Ectodermal cell (in vitro differentiated cells): ENCODE measurements around the gene E2F7. TPM values are rescaled to one million over a fixed set of nuclear protein-coding genes. Genes with fewer than 3 reads are reported as not detected.
A peak's percentile ranks its signal among the peaks of the same experiment; 100 is the strongest.

Experiments used
- H3K27ac ChIP-seq: 2 replicates; pipeline ENCODE4 v1.7.0; 2013; ENCODE audit warnings: mild to moderate bottlenecking, low read depth, low read length; ENCODE audit not compliant: insufficient read depth, poor library complexity, severe bottlenecking
- H3K27me3 ChIP-seq: 2 replicates; pipeline ENCODE4 v1.7.0; 2013; ENCODE audit warnings: mild to moderate bottlenecking, low read length; ENCODE audit not compliant: insufficient read depth, control insufficient read depth, poor library complexity, severe bottlenecking
- H3K36me3 ChIP-seq: one replicate; pipeline ENCODE4 v1.7.0; 2013; ENCODE audit warnings: low read length; ENCODE audit not compliant: control insufficient read depth, insufficient read depth
- H3K4me1 ChIP-seq: one replicate; pipeline ENCODE4 v1.7.0; 2013; ENCODE audit warnings: low read length; ENCODE audit not compliant: control insufficient read depth, insufficient read depth
- H3K4me3 ChIP-seq: 2 replicates; pipeline ENCODE4 v1.7.0; 2013; ENCODE audit warnings: low read depth, low read length, control low read depth; ENCODE audit not compliant: insufficient read depth
- H3K9me3 ChIP-seq: 2 replicates; pipeline ENCODE4 v1.7.0; 2013; ENCODE audit warnings: mild to moderate bottlenecking, low read length, moderate library complexity; ENCODE audit not compliant: control insufficient read depth
- WGBS, 2 experiments: methylation state at CpG; one replicate each; pipeline ENCODE4 v1.1.7; 2013; ENCODE audit warnings: missing lambda C conversion rate in 2 of 2; 5-methylcytosine and 5-hydroxymethylcytosine counted together
- polyA plus RNA-seq, 4 experiments: library from polyadenylated mRNA; stranded (reverse); fragments of 50-300 nt; gene quantifications; one replicate each; pipeline ENCODE4 v1.2.3, GENCODE V29; 2013

Gene E2F7, protein sequence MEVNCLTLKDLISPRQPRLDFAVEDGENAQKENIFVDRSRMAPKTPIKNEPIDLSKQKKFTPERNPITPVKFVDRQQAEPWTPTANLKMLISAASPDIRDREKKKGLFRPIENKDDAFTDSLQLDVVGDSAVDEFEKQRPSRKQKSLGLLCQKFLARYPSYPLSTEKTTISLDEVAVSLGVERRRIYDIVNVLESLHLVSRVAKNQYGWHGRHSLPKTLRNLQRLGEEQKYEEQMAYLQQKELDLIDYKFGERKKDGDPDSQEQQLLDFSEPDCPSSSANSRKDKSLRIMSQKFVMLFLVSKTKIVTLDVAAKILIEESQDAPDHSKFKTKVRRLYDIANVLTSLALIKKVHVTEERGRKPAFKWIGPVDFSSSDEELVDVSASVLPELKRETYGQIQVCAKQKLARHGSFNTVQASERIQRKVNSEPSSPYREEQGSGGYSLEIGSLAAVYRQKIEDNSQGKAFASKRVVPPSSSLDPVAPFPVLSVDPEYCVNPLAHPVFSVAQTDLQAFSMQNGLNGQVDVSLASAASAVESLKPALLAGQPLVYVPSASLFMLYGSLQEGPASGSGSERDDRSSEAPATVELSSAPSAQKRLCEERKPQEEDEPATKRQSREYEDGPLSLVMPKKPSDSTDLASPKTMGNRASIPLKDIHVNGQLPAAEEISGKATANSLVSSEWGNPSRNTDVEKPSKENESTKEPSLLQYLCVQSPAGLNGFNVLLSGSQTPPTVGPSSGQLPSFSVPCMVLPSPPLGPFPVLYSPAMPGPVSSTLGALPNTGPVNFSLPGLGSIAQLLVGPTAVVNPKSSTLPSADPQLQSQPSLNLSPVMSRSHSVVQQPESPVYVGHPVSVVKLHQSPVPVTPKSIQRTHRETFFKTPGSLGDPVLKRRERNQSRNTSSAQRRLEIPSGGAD
- polyA plus RNA-seq (2013, experiment 1 of 4) = 28.5 TPM
- polyA plus RNA-seq (2013, experiment 2 of 4) = 30.9 TPM
- 20.2 TPM for polyA plus RNA-seq (2013, experiment 3 of 4)
- 21.0 TPM for polyA plus RNA-seq (2013, experiment 4 of 4)

GRCh38 chr12:77065361-77066204, at the start of gene E2F7:
Gene E2F7 (minus strand): TSS chr12:77065569. CDS start chr12:77064635, 934 bp downstream.
- H3K4me1 ChIP-seq = peaks cover 24% of the 10 kb centered on the region
- H3K4me3 ChIP-seq = peak within 1 kb of the TSS; percentile 74
- no peaks in the 10 kb centered on the region for H3K27me3 ChIP-seq
- H3K27ac ChIP-seq = peak within 1 kb of the TSS; percentile 76
- peaks cover 5% of the 10 kb centered on the region for H3K36me3 ChIP-seq
- 0% methylated on average over 87 of the region's 87 CpGs for WGBS, 2 experiments
- H3K9me3 ChIP-seq = no peaks in the 10 kb centered on the region

- no peak overlapping the region for H3K27ac ChIP-seq
- H3K27me3 ChIP-seq = no peaks in the 10 kb centered on the region
- no peaks in the 10 kb centered on the region for H3K9me3 ChIP-seq
- no peaks in the 10 kb centered on the region for H3K36me3 ChIP-seq
- H3K4me3 ChIP-seq = no peak overlapping the region
- no peaks in the 10 kb centered on the region for H3K4me1 ChIP-seq
- 71 to 80% methylated on average over 3 to 4 of the region's 4 CpGs for WGBS, 2 experiments
Measured at GRCh38 chr12:77113971-77114370, 48.6 kb upstream of the E2F7 start.

- no peaks in the 10 kb centered on the region for H3K27me3 ChIP-seq
- no peaks in the 10 kb centered on the region for H3K9me3 ChIP-seq
- no peak overlapping the region for H3K4me3 ChIP-seq
- H3K4me1 ChIP-seq = no peaks in the 10 kb centered on the region
- H3K36me3 ChIP-seq = no peaks in the 10 kb centered on the region
- WGBS, 2 experiments = 100% methylated on average over 1 of the region's 1 CpG
- no peak overlapping the region for H3K27ac ChIP-seq
Measured at GRCh38 chr12:77108707-77109106, 43.3 kb upstream of the E2F7 start.

GRCh38 chr12:77107121-77107520, 41.8 kb upstream of the E2F7 start:
- Histone ChIP-seq H3K4me3 (no peak overlapping the region), H3K27me3 (no peaks in the 10 kb centered on the region), H3K36me3 (no peaks in the 10 kb centered on the region), H3K27ac (no peak overlapping the region), H3K4me1 (no peaks in the 10 kb centered on the region), H3K9me3 (no peaks in the 10 kb centered on the region)
- WGBS, 2 experiments = 85 to 87% methylated on average over 2 of the region's 2 CpGs

GRCh38 chr12:77104792-77105191, 39.4 kb upstream of the E2F7 start:
- H3K4me3 ChIP-seq = no peak overlapping the region
- no peaks in the 10 kb centered on the region for H3K36me3 ChIP-seq
- H3K4me1 ChIP-seq = no peaks in the 10 kb centered on the region
- 87 to 88% methylated on average over 3 of the region's 3 CpGs for WGBS, 2 experiments
- H3K27ac ChIP-seq = no peak overlapping the region
- H3K9me3 ChIP-seq = no peaks in the 10 kb centered on the region
- no peaks in the 10 kb centered on the region for H3K27me3 ChIP-seq

DNA sequence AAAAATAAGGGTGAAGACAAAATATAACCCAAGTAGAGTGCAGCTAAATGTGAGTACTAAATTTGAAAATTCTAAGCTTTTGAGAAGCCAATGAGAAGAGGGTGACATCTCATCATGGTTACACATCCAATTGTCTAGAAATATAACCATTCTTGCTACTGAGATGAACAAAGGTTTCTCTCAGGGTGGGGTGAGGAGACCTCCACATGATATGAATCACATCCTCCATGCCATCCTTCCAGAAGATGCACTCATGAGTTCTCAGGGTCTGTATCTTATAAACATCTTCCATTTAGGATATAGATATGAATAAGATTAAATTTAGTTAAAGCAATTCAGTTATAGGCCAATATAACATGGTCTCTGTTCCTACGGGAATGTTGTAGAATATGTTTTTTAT, 38.9 kb upstream of the E2F7 start:
- no peak overlapping the region for H3K27ac ChIP-seq
- 86% methylated on average over 1 of the region's 1 CpG; no CpG with 5 or more reads in 1 of the 2 experiments for WGBS, 2 experiments
- no peak overlapping the region for H3K4me3 ChIP-seq
- no peaks in the 10 kb centered on the region for H3K9me3 ChIP-seq
- no peaks in the 10 kb centered on the region for H3K4me1 ChIP-seq
- no peaks in the 10 kb centered on the region for H3K27me3 ChIP-seq
- no peaks in the 10 kb centered on the region for H3K36me3 ChIP-seq

GRCh38 chr12:77102691-77103090, 37.3 kb upstream of the E2F7 start:
- Histone ChIP-seq H3K36me3 (no peaks in the 10 kb centered on the region), H3K4me1 (no peaks in the 10 kb centered on the region), H3K27ac (no peak overlapping the region), H3K27me3 (no peaks in the 10 kb centered on the region), H3K4me3 (no peak overlapping the region), H3K9me3 (no peaks in the 10 kb centered on the region)
- WGBS, 2 experiments = 83 to 95% methylated on average over 1 of the region's 1 CpG

GRCh38 chr12:77102123-77102522, 36.8 kb upstream of the E2F7 start:
- 95 to 100% methylated on average over 1 to 2 of the region's 2 CpGs for WGBS, 2 experiments
- Histone ChIP-seq H3K4me3 (no peak overlapping the region), H3K36me3 (no peaks in the 10 kb centered on the region), H3K9me3 (no peaks in the 10 kb centered on the region), H3K27me3 (no peaks in the 10 kb centered on the region), H3K4me1 (no peaks in the 10 kb centered on the region), H3K27ac (no peak overlapping the region)

- Histone ChIP-seq H3K27me3 (no peaks in the 10 kb centered on the region), H3K9me3 (no peaks in the 10 kb centered on the region), H3K4me1 (no peaks in the 10 kb centered on the region), H3K36me3 (no peaks in the 10 kb centered on the region), H3K4me3 (no peak overlapping the region), H3K27ac (no peak overlapping the region)
- 94 to 95% methylated on average over 2 of the region's 2 CpGs for WGBS, 2 experiments
Measured at GRCh38 chr12:77099799-77100198, 34.4 kb upstream of the E2F7 start.
